H1 (cell line): ENCODE measurements around the gene LTBP3. TPM values are rescaled to one million over a fixed set of nuclear protein-coding genes. Genes with fewer than 3 reads are reported as not detected.

Experiments used
- KDM4A ChIP-seq: IDR thresholded peaks from one replicate; pipeline ENCODE4 v1.7.1; 2012; ENCODE audit warnings: low read depth, mild to moderate bottlenecking, moderate library complexity, low read length, inconsistent platforms; ENCODE audit not compliant: severe bottlenecking
- polyA plus RNA-seq, 7 experiments: library from polyadenylated mRNA; depleted of rRNA in 3 of 7; stranded (reverse) in 5 of 7; unstranded in 2 of 7; fragments of >200 nt in 5 of 7; fragments of 200-250 nt in 2 of 7; gene quantifications; 1 replicate in 5 of 7; 2 replicates in 1 of 7; 4 replicates in 1 of 7; pipeline versions ENCODE4 v1.2.1 to v1.2.3, GENCODE V29; 2011 to 2013; ENCODE audit warnings: missing spikeins in 2 of 7, mixed read lengths in 2 of 7
- total RNA-seq: library from RNA; stranded (reverse); fragmentation: NEBNext Ultra II Directional; extraction: Animal tissue kit (Norgen Biotek cat#: 25700); gene quantifications from 2 replicates; pipeline ENCODE4 v1.2.1, GENCODE V29; 2021

Gene LTBP3
- total and polyA plus RNA-seq, 2 of the 8 experiments (the other 6 are each of a cell fraction or from before 2014, with no cell fraction given), result 12.8 to 17.8 TPM

DNA sequence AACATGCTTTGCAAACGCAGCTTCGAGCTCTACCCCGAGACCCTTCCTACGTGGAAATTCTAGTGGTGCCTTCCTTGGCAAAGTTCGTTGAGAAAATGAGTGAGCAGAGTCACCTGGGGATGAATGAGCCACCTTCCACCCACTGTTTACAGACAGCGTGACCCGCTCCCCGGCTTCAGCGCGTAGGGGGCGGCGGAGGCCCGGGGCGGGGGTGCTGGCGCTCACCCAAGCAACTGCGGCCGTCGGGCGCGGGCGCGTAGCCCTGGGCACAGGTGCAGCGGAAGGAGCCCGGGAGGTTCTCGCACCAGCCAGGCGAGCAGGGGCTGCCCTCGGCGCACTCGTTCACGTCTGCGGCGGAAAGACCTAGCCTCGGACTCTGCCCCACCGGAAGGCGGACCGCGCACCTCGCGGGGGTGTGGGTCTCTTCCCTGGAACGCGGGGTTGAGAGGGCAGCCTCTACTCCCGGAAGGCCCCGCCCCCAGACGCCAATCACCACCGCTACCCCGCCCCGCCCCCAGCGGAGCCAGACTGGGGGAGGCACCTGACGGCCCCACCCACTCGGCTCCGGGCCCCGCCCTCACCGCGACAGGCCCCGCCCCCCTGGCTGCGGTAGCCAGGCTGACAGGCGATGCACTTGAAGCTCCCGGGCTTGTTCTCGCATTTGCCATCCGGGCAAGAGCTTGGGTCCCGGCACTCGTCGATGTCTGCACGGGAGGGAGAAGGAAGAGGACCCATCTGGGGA is 11.8 kb downstream of the LTBP3 start (continued):
- TF ChIP-seq KDM4A, result peak; percentile 84
